NCI-H146 treated with DMSO at 0.1 percent for 48 hours (cell line): ENCODE measurements around the gene SSR4.
"Not testable (repeated sequence)": the region's sequence is repeated elsewhere in the genome, so short reads cannot be mapped to it uniquely, and the experiment has no call there.

Experiments used
- DNase-seq: peaks from one replicate; lab custom pipeline; 2025; ENCODE audit not compliant: unreplicated experiment; lab: John Stamatoyannopoulos, UW

SSR4 gene

GRCh38 chrX:153803211-153804099 is 9.0 kb downstream of the SSR4 start:
- DNase-seq: no peak

- no peak for DNase-seq
These were observed 9.7 kb downstream of the SSR4 start for GRCh38 chrX:153804100-153804595.

DNA sequence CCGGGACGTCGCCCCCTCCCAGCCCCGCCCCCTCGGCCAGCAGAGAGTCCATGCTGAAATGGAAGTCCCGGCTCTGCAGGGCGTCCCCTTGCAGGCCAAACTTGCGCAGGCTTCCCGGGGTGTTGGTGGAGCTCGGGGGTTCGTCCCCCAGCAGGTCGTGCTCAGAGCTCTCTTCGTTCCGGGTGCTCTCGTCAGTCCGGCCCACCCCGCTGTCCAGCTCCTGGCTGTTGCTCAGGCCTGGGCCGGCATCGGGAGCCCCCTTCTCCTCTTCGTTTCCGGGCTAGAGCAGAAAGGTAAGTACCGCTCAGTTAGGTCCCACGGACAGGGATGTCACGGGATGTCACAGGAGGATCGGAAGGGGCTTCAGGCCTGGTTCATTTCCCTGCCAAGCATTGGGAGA is 10.2 kb downstream of the SSR4 start:
- no peak for DNase-seq

- no peak for DNase-seq
These were observed 11.0 kb downstream of the SSR4 start for GRCh38 chrX:153805436-153805835.

- no peak for DNase-seq
These were observed 12.6 kb downstream of the SSR4 start for GRCh38 chrX:153806999-153807575.

DNA sequence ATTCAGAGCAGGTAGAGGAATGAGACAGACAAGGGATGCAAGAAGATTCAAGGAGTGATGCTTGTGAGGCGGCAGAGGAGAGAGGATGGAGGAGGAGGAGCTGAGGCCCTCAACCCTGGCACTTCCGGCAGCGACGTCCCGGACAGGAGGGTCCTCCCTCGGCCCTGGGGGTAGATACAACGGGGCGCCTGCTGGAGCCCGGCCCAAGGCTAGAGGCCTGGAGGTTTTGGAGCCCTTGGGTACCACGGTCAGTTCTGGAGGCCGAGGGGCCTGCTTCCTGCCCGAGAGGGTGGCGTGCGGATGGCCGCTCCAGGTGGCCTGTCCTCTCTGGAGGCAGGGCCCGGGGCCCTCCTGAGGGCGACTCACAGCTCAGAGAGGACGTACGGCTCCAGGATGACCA is 13.5 kb downstream of the SSR4 start:
- no peak for DNase-seq

- no peak for DNase-seq
These were observed 17.8 kb downstream of the SSR4 start for GRCh38 chrX:153812220-153812619.

GRCh38 chrX:153813161-153813560 is 18.7 kb downstream of the SSR4 start:
- DNase-seq: no peak

DNA sequence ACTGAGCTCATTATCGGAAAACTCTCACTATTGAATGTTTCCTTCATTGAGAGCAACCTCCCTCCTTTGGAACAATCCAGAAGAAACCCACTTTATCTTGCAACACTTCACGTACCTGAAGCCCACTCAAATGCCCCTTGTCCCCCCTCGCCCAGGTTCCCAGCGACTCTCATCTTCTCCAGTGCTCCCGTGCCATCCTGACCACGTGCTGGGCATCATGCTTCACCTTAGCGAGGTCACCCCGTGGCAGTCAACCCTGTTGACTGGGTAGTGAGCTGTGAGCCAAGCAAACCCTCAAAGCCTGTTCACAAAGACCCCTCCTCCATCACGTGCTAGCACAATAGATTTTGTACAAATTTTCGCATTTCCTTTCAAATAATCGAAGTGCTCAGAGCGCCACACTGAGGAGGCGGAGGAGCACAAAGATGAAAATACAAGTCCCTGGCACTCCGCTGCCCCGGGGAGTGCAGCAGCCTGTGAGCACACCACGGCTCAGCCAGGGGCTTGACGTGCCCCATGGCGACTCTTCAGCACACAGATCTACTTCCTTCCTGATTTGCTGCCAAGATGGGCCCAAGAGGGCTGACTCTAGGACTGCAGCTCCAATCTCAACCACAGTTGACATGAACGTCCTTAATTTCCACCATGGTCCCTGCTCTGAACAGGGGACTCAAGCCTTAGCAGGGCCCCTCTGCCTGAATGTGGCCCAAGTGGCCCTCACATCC is 20.3 kb downstream of the SSR4 start:
- no peak for DNase-seq

GRCh38 chrX:153816831-153817690 is 22.6 kb downstream of the SSR4 start:
- DNase-seq: no peak

DNA sequence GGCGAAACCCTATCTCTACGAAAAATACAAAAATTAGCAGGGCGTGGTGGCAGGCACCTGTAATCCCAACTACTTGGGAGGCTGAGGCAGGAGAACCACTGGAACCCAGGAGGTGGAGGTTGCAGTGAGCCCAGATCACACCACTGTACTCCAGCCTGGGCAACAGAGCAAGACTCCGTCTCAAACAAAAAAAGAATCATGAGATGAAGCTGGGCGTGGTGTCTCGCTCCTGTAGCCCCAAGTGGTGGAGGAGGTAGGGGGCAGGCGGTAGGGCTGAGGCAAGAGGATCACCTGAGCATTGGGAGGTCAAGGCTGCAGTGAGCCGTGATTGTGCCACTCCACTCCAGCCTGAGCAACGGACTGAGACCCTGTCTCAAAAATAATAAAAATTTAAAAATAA is 23.6 kb downstream of the SSR4 start:
- DNase-seq: not testable (repeated sequence)

- no peak for DNase-seq
These were observed 24.3 kb downstream of the SSR4 start for GRCh38 chrX:153818571-153819383.

- DNase-seq: no peak
These were observed 25.0 kb downstream of the SSR4 start for GRCh38 chrX:153819384-153820040.

- DNase-seq: no peak
These were observed 26.1 kb downstream of the SSR4 start for GRCh38 chrX:153820601-153821000.

DNA sequence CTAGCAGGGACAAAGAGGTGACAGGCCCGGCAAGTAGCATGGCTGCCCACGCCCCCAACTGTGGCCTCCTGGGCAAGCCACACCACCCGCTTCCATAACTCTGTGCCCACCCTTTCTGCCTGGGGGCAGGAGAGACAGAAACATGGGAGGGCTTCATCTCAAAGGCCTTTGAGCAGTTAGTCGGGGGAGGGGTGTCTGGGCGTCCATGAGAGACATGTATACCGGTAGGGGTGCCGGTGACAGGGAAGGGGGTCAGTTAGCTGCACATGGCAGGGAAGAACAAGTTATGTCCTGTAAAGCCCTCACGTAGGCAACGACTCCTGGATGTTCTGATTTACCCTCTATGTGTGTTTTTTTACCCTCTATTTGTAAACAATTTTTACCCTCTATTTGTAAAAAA is 26.6 kb downstream of the SSR4 start:
- DNase-seq: no peak

- DNase-seq: no peak
These were observed 29.9 kb downstream of the SSR4 start for GRCh38 chrX:153824348-153824747.

DNA sequence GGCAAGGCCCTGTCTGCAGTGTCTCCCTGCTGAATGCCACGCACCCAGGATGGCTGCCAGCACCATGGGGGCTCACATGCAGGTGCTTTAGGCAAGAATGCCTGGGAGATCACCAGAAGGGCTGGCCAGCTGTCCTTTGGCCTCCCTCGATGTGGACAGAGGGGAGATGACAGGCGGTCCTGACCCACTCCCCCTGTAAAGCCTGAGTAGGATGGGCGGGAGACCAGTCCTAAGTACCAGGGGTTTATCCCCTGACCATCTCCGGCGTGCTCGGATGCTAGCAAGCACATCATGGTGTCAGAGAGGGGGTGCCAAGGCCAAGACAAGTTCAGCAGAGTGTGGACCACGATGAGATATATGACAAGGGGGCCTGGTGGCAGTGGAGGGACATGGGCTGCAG is 30.6 kb downstream of the SSR4 start:
- DNase-seq: no peak

- DNase-seq: no peak
These were observed 32.5 kb downstream of the SSR4 start for GRCh38 chrX:153827016-153827415.

GRCh38 chrX:153827903-153828302 is 33.4 kb downstream of the SSR4 start:
- DNase-seq: no peak
